CD4-positive, alpha-beta T cell treated with Interleukin-6 for 4 hours (primary cell): Measurements from ENCODE around the gene FOXP1.

Source experiments
- DNase-seq: peaks from one replicate; pipeline ENCODE4 v3.0.0-alpha.2; 2020; ENCODE audit warnings: mixed read lengths

The FOXP1 gene

DNA sequence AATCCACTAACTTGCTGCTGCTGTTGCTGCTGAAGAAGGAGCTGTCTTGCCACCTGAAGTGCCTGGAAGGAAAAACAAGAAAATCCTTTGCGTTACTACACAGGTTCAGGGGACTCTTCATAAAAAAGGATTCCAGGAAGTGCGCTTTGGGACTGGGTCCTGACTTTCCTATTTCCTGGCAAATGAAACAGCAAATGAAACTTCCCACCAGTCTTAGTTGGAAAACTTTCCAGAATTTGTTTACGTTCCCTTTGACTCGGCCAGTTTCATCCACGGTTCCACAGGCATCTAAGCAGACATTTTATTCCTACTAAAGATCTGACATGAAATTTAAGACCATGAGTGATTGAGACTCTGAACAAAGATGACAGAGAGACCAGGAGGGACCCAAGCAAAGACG lies 471.0 kb downstream of the FOXP1 start:
- DNase-seq, result no peak

DNA sequence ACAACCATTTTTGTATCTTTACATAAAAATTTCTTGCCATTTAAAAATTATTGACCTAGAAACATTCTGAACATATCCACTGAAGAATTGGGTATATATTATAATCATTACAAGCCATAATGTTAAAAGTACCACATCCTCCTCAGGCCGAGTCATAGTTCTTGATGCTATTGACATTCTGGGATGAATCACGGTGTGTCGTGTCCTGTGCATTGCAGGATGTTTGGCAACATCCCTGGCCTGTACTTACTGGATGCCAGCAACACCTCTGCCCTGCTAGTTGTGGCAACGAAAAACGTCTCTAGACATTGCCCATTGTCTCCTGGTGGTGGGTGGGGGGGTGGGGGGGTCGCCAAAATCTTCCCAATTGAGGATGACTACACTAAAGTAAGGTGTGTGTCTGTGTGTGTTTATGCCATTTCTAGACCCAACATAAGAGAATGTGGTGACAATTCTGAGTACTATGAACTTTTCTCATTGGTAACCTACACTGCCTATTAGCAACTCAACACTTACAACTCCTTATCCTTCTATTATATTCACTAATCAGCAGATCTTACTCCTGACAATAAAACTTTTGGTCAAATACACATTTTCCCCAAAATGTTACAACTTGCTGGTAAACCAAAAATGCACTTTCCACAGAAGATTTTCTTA lies 471.6 kb downstream of the FOXP1 start:
- peak; percentile 37 for DNase-seq

DNA sequence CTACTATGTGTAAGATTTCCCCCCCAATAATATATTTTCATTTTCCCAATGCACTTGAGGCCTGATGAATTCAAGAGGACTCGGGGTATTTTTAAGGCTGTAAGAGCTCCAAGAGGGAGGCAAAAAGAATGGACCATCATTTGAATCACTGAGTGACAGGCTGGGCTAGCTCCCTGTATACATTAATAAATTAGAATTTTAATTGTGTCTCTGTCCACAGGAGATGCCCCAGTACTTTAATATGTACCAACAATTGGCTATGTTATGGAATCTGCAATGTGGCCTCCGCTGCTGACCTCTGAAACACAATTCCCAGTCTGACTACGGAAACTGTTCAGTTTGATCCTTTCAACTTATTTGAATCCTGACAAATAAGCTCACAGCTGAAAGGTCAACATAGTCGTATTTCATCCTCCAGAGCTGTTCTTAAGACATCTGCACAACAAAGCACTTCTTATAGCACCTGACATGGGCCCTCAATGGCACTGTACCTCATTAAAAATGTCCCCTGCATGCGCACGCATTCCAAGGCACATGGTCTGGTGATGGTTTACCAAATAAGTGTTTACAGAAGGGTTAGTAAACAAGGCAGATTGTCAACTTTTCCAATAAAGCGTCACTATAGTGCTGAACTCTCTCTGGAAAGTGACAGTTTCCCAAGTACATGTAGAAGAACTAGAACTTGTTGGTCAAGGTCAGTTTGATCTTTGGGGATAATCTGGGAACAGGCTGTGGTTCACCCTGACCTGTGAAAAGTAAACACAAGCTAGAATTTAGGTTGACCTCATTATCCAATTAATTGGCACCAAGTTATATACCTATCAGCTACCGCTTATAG lies 472.9 kb downstream of the FOXP1 start:
- no peak for DNase-seq

DNA sequence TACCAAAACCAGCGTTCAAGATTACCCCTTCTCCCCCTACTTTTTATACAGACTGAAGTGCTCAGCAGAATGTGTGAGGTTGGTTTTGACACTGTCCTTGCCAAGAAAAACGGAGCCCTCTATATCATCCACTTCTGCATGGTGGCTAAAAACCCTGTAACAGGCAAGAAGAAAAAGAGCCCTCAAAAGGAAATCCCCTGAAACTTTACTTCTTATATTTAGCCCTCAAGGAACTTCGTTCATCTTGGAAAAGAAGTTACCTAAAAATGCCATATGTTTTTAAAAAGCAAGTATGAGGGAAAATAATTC lies 473.6 kb downstream of the FOXP1 start:
- DNase-seq, result no peak

DNA sequence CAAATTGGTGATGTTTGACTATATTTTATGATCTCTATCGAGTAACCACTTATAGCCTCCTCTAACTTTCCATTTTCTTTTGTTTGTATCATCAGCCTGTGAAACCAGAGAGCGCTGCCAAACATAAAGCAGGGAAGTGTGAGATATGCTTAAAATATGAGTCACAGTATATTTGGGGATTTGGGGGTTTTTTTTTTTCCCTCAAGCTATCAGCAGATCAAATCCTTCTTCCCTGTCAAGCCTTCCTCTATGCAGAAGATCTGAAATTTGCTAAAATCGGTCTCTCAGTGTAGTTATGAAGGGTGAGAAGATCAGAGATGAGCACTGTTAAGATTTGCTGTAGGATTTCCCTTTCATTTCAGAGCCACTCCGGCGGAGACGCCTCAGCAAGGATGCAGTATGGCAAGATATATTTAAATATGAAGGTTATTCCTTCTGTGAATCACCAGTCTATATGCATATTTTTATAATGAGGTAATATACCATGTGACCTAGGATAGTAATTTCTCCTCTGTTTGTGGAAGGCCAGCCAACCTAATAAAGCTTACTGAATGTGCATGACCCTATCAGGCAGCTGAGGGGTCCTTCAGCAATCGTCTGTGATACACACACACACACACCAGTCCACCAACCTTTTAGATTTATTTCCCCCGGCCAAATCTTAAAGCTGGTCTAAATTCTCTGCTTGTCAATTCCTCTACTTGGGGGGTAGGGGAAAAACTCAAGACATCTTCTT lies 474.1 kb downstream of the FOXP1 start:
- no peak for DNase-seq

DNA sequence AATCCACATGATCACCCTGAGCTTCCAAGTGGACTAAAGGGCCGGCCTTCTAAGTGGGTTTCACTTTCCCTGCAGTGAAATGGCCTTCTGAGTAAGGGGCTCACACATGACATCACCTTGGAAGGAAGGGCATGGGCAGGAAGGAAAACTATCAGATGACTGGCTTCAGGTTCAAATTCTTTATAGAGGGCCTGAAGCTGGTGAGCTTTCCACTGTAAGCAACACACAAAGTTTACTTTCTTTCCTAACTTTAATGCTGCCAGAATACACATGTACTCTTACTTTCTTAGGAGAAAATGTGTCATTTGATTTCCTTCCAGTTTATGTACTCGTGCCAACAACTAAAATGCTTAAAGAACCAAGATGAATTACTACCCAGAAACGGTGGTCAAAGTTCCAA lies 475.6 kb downstream of the FOXP1 start:
- no peak for DNase-seq

DNA sequence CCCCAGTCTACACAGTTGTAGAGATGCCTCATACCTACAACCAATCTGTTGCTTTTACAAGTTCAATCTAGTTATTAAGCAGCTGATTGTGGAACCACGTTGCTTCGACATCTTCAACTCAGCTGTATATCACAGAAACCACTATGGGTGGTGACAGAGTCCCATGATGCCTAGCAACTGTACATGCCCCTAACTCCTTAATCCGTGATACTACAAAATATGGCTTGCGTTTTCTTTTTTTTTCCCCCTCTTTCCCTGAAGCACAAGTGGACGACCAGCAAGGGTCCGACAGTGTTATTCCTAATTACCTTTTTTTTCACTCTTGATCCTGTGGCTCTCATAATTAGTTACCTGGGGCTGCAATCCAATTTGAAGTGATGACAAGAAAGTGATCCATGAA lies 478.6 kb downstream of the FOXP1 start:
- DNase-seq, result no peak

GRCh38 chr3:71104556-71104955 lies 479.0 kb downstream of the FOXP1 start:
- no peak for DNase-seq

DNA sequence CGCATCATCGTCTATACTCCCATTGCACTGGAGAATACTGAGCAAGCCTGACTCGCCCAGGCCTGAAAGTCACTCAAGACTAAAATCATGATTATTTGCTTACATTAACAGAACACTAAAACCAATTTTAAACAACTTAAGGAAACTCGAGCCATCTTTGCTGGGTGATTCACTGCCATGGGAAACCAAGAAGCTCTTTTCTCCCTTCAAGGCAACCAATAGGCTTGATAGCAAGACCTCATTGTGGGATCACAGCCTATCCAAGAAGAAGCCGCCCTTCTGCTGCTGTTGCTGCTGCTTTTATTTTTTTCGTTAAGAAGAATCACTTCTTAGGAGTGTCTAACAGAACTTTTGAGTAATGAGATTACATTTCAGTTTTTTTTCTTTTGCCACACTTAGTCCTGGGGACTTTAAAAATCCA lies 479.4 kb downstream of the FOXP1 start:
- no peak for DNase-seq

GRCh38 chr3:71103430-71103921 lies 480.1 kb downstream of the FOXP1 start:
- DNase-seq, result no peak

- DNase-seq, result no peak
Observed at GRCh38 chr3:71102111-71102983, 481.2 kb downstream of the FOXP1 start.

- DNase-seq, result no peak
Observed at GRCh38 chr3:71101626-71102025, 481.9 kb downstream of the FOXP1 start.

DNA sequence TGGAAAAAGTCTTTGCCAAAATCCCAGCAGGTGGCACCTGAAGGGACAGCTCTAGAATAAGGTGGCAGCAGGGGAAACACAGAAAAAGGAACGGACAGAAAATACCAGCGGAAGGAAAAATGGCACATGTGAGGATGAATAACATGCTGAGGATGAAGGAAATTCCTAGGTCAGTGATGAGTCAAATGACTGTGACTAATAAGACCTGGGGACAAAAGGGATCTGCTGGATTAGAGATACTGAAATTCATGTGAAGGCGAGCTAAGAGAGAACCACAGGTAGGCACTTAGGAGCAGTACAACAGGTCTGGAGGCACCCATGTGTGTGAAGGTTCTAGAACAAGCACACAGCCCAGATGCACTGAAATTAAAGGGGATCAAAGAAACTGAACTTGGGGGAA lies 482.5 kb downstream of the FOXP1 start:
- DNase-seq, result no peak

DNA sequence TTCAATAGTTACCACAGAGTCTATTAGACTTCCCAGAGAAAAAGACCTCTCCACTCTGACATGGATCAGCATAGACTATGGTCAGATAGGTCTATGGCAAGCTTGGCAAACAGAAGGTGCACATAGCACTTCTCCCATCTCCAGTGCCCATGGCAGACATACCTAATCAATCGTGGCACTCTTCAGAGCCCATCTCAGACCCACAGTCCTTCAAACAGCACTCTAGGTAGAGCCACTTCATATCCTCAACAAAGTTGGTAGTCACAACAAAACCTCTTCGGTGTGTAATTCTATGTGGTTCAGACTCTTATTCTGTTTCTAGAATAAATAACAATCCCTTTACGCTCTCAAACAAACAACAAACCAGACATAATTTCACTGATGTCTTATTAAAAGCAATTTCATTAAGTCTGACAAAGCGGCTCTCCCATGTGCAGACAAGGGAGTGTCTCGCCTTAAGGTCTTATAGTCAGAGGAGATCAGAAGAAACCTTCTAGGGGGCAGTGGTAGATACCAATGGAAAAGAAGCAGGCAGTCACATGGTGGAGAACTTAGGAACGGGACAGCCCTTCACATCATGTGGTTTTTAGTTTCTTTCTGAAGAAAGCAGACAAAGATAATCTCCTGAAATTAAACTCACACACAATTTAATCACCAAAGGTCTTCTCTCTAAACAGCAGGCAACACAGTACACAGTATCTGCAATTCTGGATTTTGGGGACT lies 483.4 kb downstream of the FOXP1 start:
- no peak for DNase-seq

GRCh38 chr3:71097557-71097956 lies 486.0 kb downstream of the FOXP1 start:
- no peak for DNase-seq

DNA sequence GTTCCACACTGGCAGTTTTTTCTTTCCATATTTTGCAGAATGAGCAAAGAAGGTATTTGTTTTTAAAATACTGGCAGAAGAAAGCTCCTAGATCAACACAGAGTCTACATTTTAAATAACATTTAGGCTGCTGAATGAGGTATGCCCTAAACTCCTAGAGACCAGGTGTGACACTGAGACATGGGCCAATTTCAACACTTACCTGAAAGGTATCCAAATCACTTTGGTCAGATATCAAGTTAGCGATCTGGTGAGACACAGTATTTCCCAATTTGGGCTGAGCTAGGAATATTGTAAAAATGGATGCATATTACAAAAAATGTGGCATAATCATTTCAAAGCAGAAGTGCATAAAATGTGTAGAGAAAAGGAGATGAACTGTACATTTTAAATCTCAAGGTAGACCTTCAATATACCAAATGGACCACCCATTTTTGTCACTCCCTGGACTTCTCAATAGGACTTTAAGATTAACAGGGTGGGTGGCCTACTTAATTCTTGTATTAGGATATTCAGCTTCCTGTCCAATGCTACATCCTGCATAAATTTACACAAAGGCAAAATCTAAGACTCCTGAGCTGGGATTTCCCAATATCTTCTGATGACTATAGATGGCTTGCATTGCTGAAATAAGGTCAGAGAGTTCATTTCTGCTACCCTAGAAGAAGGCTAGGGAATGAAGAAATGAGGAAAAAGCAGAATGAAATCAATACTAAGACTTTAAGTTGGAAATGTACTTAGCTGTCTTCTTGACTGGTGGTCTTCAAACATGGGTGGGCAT lies 487.8 kb downstream of the FOXP1 start:
- DNase-seq, result no peak

GRCh38 chr3:71094658-71095209 lies 488.8 kb downstream of the FOXP1 start:
- no peak for DNase-seq

- no peak for DNase-seq
Observed at GRCh38 chr3:71092665-71093064, 490.9 kb downstream of the FOXP1 start.

GRCh38 chr3:71090207-71090606 lies 493.3 kb downstream of the FOXP1 start:
- DNase-seq, result no peak

DNA sequence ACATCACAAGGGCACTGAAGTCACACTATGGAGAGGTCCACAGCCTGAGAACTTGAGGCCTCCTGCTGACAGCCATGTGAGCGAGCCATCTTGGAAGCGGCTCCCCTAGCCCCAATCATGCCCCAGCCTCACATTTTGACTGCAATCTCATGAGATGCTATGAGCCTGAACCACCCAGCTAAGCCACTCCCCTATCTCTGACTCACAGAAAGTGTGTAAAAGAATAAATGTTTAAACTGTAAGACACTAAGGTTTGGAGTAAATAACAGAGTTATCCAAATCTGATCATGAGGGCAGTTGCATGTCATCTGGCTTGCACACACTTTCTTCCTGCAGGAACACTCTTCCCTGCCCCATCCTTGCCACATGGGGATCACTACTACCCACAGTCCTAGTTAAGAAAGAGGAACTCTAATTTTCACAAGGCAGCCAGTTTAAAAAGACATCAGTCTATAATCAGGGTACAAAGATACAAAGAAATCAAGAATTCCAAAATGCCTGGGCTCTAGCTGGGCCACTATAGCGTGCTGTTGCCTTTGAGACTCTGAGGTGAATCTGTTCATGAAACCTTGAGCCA lies 494.2 kb downstream of the FOXP1 start:
- peak; percentile 28 for DNase-seq

DNA sequence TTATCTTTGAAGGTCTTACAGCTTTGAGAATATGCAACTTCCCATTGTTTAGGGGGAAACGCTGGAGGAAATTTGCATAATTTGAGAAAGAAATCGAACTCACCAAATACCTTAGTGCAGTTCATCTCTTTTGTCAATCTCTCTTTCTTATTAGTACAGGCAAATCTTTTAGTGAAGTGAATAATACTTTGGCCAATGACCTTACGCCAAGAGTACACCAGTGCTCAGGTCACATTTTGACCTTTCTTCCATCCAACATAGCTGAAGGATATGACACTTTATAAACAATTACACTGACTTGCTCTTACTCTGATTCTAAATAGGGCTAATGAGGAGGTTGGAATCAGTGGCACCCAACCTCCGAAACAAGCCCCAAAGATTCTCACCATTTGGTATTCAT lies 494.8 kb downstream of the FOXP1 start:
- no peak for DNase-seq
